Gastroesophageal sphincter (tissue), 4 donors: ENCODE measurements around the gene KHDRBS2. TPM values are rescaled to one million over a fixed set of nuclear protein-coding genes. Genes with fewer than 3 reads are reported as not detected.

Source experiments
- ATAC-seq: fragments of 150-250 bp; one replicate; pipeline ENCODE4 v1.9.1; 2016; ENCODE audit warnings: mild to moderate bottlenecking, moderate library complexity
- H3K27ac ChIP-seq, 4 donors: fragments of 200-600 bp; sonication (generic) in 3 of 4; 1 replicate in 3 of 4; 2 replicates in 1 of 4; pipeline ENCODE4 v1.5.1; 2016 to 2019
- H3K27me3 ChIP-seq: fragments of 200-600 bp; sonication (generic); one replicate; pipeline ENCODE4 v1.5.1; 2019
- H3K36me3 ChIP-seq, 2 donors: fragments of 200-600 bp; sonication (generic); one replicate each; pipeline ENCODE4 v1.5.1; 2019; ENCODE audit warnings: control low read depth in 1 of 2
- H3K4me1 ChIP-seq, 3 donors: fragments of 200-600 bp; sonication (generic); 1 replicate in 2 of 3; 2 replicates in 1 of 3; pipeline ENCODE4 v1.5.1; 2016 to 2019; ENCODE audit warnings: control low read depth in 2 of 3
- H3K4me3 ChIP-seq, 2 donors: fragments of 200-600 bp; sonication (generic); one replicate each; pipeline ENCODE4 v1.5.1; 2019; ENCODE audit warnings: mild to moderate bottlenecking in 1 of 2, moderate library complexity in 1 of 2
- H3K9me3 ChIP-seq, 3 donors: fragments of 200-600 bp; sonication (generic); one replicate each; pipeline ENCODE4 v1.5.1; 2017 to 2019; ENCODE audit warnings: control low read depth in 2 of 3
- EP300 ChIP-seq: sonication (generic); formaldehyde crosslinking; IDR thresholded peaks from one replicate; pipeline ENCODE4 v1.6.1; 2017; ENCODE audit warnings: antibody characterized with exemption, mild to moderate bottlenecking
- POLR2A ChIP-seq, 2 donors: fragments of 450-650 bp; IDR thresholded peaks; one replicate each; pipeline ENCODE4 v1.6.1; 2017; ENCODE audit warnings: antibody characterized with exemption in 2 of 2, mild to moderate bottlenecking in 2 of 2, moderate library complexity in 1 of 2
- POLR2AphosphoS5 ChIP-seq: sonication (generic); formaldehyde crosslinking; IDR thresholded peaks from one replicate; pipeline ENCODE4 v1.6.1; 2017; ENCODE audit warnings: antibody characterized with exemption
- WGBS, 2 donors: methylation state at CpG; one replicate each; pipeline ENCODE4 v1.1.5; 2018; ENCODE audit warnings: low coverage in 1 of 2; 5-methylcytosine and 5-hydroxymethylcytosine counted together
- total RNA-seq, 4 donors: library from RNA; depleted of rRNA; stranded (reverse); fragments of >200 nt; gene quantifications; one replicate each; pipeline ENCODE4 v1.1.0, GENCODE V29; 2016
- TF ChIP-seq, protein P1 (sequence below), 4 experiments: fragments of 200-600 bp in 2 of 4; fragments of 450-650 bp in 2 of 4; sonication (generic) in 1 of 4; IDR thresholded peaks; one replicate each; pipeline ENCODE4 v1.5.1; 2017 to 2019; ENCODE audit warnings: antibody characterized with exemption in 4 of 4, mild to moderate bottlenecking in 2 of 4, moderate library complexity in 2 of 4

KHDRBS2 gene
- total RNA-seq, 4 donors from 2014 or later = 0.62 to 0.81 TPM; not detected in 2

DNA sequence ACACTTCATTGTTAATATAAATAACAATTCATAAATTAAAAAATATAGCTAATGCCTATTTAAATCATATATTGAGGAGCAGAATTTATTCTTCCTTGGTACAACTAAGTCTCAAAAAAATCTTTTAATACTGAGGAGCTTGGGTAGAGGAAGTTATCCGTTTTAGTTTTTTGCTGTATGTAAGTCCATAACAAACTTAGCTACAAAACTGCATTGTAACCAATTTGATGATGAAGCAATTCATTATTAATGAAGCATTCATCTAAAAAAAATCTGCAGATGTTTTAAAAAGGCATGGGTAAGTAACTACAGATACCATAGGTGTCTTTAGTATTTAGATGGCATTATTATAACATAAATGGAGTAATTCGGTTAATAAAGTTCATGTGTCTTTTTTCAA, 1.3 kb downstream of the KHDRBS2 start:
- Histone ChIP-seq H3K4me1 (peaks cover 0 to 14% (median 0%) of the 10 kb centered on the region in 3 donors), H3K4me3 (no peak overlapping the region), H3K27ac (no peak overlapping the region), H3K9me3 (no peaks in the 10 kb centered on the region), H3K36me3 (no peaks in the 10 kb centered on the region), H3K27me3 (peaks cover 35% of the 10 kb centered on the region)
- 33% methylated on average over 2 of the region's 2 CpGs for WGBS, 2 donors
- TF ChIP-seq, protein P1, sequence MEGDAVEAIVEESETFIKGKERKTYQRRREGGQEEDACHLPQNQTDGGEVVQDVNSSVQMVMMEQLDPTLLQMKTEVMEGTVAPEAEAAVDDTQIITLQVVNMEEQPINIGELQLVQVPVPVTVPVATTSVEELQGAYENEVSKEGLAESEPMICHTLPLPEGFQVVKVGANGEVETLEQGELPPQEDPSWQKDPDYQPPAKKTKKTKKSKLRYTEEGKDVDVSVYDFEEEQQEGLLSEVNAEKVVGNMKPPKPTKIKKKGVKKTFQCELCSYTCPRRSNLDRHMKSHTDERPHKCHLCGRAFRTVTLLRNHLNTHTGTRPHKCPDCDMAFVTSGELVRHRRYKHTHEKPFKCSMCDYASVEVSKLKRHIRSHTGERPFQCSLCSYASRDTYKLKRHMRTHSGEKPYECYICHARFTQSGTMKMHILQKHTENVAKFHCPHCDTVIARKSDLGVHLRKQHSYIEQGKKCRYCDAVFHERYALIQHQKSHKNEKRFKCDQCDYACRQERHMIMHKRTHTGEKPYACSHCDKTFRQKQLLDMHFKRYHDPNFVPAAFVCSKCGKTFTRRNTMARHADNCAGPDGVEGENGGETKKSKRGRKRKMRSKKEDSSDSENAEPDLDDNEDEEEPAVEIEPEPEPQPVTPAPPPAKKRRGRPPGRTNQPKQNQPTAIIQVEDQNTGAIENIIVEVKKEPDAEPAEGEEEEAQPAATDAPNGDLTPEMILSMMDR (IDR thresholded peaks at IDR 0.05) = no peak
- TF ChIP-seq EP300 = no peak
- TF ChIP-seq POLR2A (IDR thresholded peaks at IDR 0.05) = no peak
- TF ChIP-seq POLR2AphosphoS5 = no peak
- no peak for ATAC-seq

DNA sequence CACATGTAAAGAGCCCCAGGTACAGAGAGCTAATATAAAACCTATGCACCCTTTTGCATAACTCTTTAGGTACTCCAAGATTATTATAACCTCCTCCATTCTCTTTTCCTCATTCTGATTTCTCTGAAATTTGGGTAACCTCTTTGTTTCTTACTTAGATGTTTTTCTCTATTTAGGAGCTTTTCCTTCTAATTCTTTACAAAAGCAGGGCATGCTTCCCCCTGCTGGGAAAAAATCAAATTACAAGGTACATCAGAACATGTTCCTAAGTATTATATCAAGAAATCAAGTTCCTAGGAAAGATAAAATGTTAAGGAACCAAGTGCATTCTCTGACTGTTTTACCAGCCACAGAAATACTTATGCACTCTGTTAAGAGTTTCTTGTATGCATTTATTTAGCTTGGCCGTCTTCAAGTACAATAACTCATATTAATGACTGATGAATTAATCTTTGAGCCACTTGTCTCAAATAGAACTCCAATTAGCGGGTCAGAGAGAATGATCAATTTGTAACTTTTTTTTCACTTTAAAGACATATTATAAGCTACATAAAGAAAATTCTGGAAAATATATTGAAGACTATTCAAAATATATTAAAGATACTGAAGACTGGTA, 2.1 kb downstream of the KHDRBS2 start:
- WGBS, 2 donors = 41 to 55% methylated on average over 2 of the region's 2 CpGs
- no peak for TF ChIP-seq POLR2AphosphoS5
- TF ChIP-seq, protein P1 (IDR thresholded peaks at IDR 0.05) = peak in 2 of 4 experiments; percentile 28 to 56
- H3K4me1 ChIP-seq = peaks cover 0 to 14% (median 0%) of the 10 kb centered on the region in 3 donors
- H3K9me3 ChIP-seq = no peaks in the 10 kb centered on the region
- H3K27me3 ChIP-seq = peaks cover 35% of the 10 kb centered on the region
- H3K4me3 ChIP-seq = no peak overlapping the region
- no peaks in the 10 kb centered on the region for H3K36me3 ChIP-seq
- no peak overlapping the region for H3K27ac ChIP-seq
- no peak for ATAC-seq

DNA sequence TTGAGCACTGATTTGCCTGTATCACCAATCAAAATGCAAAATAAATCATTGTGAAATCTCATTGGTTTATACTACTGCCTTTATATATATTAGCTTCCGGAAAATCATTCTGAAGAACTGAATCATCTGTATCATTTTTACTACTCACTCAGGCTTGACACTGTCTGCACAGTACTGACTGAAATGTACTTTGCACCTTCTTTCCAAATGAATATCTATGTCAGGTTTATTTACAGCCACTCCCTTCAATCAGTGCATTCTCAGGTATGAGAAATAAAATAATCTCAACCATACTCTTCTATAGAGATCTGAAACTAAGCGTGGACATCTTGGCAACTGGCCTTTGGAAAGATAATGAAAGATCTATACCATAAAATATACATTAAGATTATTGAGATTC, 2.7 kb downstream of the KHDRBS2 start:
- WGBS, 2 donors = 61 to 80% methylated on average over 1 to 2 of the region's 2 CpGs
- no peak overlapping the region for H3K4me3 ChIP-seq
- H3K27ac ChIP-seq = no peak overlapping the region
- H3K9me3 ChIP-seq = no peaks in the 10 kb centered on the region
- TF ChIP-seq EP300 (no peak), POLR2AphosphoS5 (no peak), POLR2A (IDR thresholded peaks at IDR 0.05) (no peak)
- TF ChIP-seq, protein P1 (IDR thresholded peaks at IDR 0.05) = no peak
- H3K4me1 ChIP-seq = peaks cover 0 to 14% (median 0%) of the 10 kb centered on the region in 3 donors
- no peak for ATAC-seq
- H3K27me3 ChIP-seq = peaks cover 33% of the 10 kb centered on the region
- H3K36me3 ChIP-seq = no peaks in the 10 kb centered on the region

DNA sequence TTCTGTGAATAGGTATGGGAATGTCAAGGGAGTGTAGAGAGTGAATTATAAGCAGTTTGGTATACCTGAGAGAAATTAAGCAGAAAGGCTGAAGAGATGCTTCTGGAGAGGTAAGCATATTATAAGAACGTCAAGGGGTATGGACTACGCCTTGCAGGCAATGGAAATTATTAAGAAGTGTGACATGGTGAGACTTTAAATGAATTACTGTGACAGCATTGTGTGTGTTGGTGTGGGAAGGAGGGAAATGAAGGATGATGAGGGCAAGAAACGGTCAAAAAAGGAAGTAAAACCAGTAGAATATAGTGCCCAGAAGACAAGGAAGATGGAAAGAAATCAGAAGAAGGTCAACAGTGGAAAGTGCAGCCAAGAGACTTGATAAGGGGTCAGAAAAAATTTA, 5.9 kb downstream of the KHDRBS2 start:
- TF ChIP-seq, protein P1 (IDR thresholded peaks at IDR 0.05) = no peak
- TF ChIP-seq POLR2A (IDR thresholded peaks at IDR 0.05) (no peak), POLR2AphosphoS5 (no peak), EP300 (no peak)
- Histone ChIP-seq H3K27me3 (peaks cover 5% of the 10 kb centered on the region), H3K36me3 (no peaks in the 10 kb centered on the region), H3K4me1 (no peaks in the 10 kb centered on the region), H3K27ac (no peak overlapping the region), H3K4me3 (no peak overlapping the region), H3K9me3 (no peaks in the 10 kb centered on the region)
- WGBS, 2 donors = 73 to 84% methylated on average over 3 of the region's 3 CpGs
- no peak for ATAC-seq

DNA sequence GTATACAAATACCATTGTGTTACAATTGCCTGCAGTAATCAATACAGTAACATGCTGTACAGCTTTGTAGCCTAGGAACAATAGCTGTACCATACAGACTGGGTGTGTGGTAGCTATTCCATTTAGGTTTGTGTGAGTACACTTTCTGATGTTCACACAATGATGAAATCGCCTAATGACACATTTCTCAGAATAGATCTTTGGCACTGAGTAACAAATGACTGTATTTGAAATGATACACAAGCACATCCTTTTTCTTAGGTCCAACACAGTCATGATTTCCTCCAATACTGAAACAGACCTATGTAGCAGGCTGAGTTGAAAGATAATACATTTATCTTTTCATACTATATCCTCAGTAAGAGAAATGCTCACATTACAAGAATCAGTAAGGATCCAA, 13.9 kb downstream of the KHDRBS2 start:
- TF ChIP-seq POLR2AphosphoS5 = no peak
- H3K9me3 ChIP-seq = no peaks in the 10 kb centered on the region
- ATAC-seq = no peak
- H3K36me3 ChIP-seq = no peaks in the 10 kb centered on the region
- no peak overlapping the region for H3K27ac ChIP-seq
- no peaks in the 10 kb centered on the region for H3K4me1 ChIP-seq
- WGBS, 2 donors = 85 to 88% methylated on average over 1 of the region's 1 CpG
- no peaks in the 10 kb centered on the region for H3K27me3 ChIP-seq
- H3K4me3 ChIP-seq = no peak overlapping the region
